Gastroesophageal sphincter (tissue), 3 donors: ENCODE measurements around the gene NCKAP5.

Source experiments
- POLR2AphosphoS5 ChIP-seq: sonication (generic); formaldehyde crosslinking; IDR thresholded peaks from one replicate; pipeline ENCODE4 v1.6.1; 2017; ENCODE audit warnings: antibody characterized with exemption
- TF ChIP-seq, protein P1 (sequence below), 4 experiments: fragments of 200-600 bp in 2 of 4; fragments of 450-650 bp in 2 of 4; sonication (generic) in 1 of 4; IDR thresholded peaks; one replicate each; pipeline ENCODE4 v1.5.1; 2017 to 2019; ENCODE audit warnings: antibody characterized with exemption in 4 of 4, mild to moderate bottlenecking in 2 of 4, moderate library complexity in 2 of 4

- TF ChIP-seq, protein P1, sequence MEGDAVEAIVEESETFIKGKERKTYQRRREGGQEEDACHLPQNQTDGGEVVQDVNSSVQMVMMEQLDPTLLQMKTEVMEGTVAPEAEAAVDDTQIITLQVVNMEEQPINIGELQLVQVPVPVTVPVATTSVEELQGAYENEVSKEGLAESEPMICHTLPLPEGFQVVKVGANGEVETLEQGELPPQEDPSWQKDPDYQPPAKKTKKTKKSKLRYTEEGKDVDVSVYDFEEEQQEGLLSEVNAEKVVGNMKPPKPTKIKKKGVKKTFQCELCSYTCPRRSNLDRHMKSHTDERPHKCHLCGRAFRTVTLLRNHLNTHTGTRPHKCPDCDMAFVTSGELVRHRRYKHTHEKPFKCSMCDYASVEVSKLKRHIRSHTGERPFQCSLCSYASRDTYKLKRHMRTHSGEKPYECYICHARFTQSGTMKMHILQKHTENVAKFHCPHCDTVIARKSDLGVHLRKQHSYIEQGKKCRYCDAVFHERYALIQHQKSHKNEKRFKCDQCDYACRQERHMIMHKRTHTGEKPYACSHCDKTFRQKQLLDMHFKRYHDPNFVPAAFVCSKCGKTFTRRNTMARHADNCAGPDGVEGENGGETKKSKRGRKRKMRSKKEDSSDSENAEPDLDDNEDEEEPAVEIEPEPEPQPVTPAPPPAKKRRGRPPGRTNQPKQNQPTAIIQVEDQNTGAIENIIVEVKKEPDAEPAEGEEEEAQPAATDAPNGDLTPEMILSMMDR (IDR thresholded peaks at IDR 0.05), result no peak
- TF ChIP-seq POLR2AphosphoS5, result no peak
Observed at GRCh38 chr2:132941296-132942020, 626.8 kb downstream of the NCKAP5 start.
